Activated CD4-positive, alpha-beta T cell treated with anti-CD3 and anti-CD28 coated beads for 1 hour (primary cell): Measurements from ENCODE around the gene TUT4.

ENCODE experiments used
- DNase-seq: peaks from one replicate; pipeline ENCODE4 v3.0.0-alpha.2; 2020

TUT4 gene

GRCh38 chr1:52400131-52400530, 152.8 kb downstream of the TUT4 start:
- no peak for DNase-seq

- no peak for DNase-seq
Observed at GRCh38 chr1:52399629-52400028, 153.3 kb downstream of the TUT4 start.

- no peak for DNase-seq
Observed at GRCh38 chr1:52393174-52393573, 159.7 kb downstream of the TUT4 start.

- no peak for DNase-seq
Observed at GRCh38 chr1:52386458-52386857, 166.4 kb downstream of the TUT4 start.

- DNase-seq, result no peak
Observed at GRCh38 chr1:52385376-52385775, 167.5 kb downstream of the TUT4 start.
